Endothelial cell of umbilical vein (primary cell): ENCODE results near the gene SPCS1. TPM values are rescaled to one million over a fixed set of nuclear protein-coding genes. Genes with fewer than 3 reads are reported as not detected.

ENCODE experiments used
- BruUV-seq: library from RNA; stranded (reverse); fragments of 400-500 nt; replicated peaks from 2 replicates; lab custom pipeline; 2021; lab: Mats Ljungman, UMichigan
- CTCF ChIA-PET: fragments of 300-600, 350-600 bp; sonication (Branson Sonifier 250); formaldehyde crosslinking; loops from one replicate; lab custom pipeline; 2021; ENCODE audit warnings: antibody characterized with exemption, inconsistent platforms; lab: Charles Lee
- POLR2A ChIA-PET: fragments of 300-600, 350-600 bp; sonication (Branson Sonifier 250); formaldehyde crosslinking; loops from one replicate; lab custom pipeline; 2021; ENCODE audit warnings: antibody characterized with exemption, inconsistent platforms; lab: Charles Lee
- DNase-seq: peaks from one replicate; pipeline ENCODE4 v3.0.0-alpha.2; 2011; ENCODE audit warnings: low read depth, low spot score
- FAIRE-seq: peaks from 2 replicates; lab custom pipeline; 2011; peaks lifted over from hg19 to GRCh38; lab: Jason Lieb, UNC
- H2AFZ ChIP-seq: 2 replicates; pipeline ENCODE4 v1.6.0; 2012; ENCODE audit warnings: low read depth, low read length, control low read depth, inconsistent platforms
- H3K27ac ChIP-seq: 2 replicates; pipeline ENCODE4 v1.5.1; 2011; ENCODE audit warnings: low read depth, mild to moderate bottlenecking, control low read depth, low read length, moderate library complexity; ENCODE audit not compliant: insufficient read depth
- H3K27me3 ChIP-seq, 2 experiments: 2 replicates each; pipeline versions ENCODE4 v1.6.0 to v1.6.1; 2011; ENCODE audit warnings: low read length in 2 of 2, mixed read lengths in 1 of 2; ENCODE audit not compliant: control insufficient read depth in 2 of 2, insufficient read depth in 2 of 2
- H3K36me3 ChIP-seq, 2 experiments: 2 replicates in 1 of 2; 3 replicates in 1 of 2; pipeline ENCODE4 v1.5.1; 2011; ENCODE audit warnings: low read length in 2 of 2, mild to moderate bottlenecking in 1 of 2, moderate library complexity in 1 of 2; ENCODE audit not compliant: control insufficient read depth in 2 of 2, insufficient read depth in 2 of 2; ENCODE audit errors: extremely low read depth in 1 of 2
- H3K4me1 ChIP-seq: 3 replicates; pipeline ENCODE4 v1.5.1; 2011; ENCODE audit warnings: mild to moderate bottlenecking, low read length; ENCODE audit not compliant: control insufficient read depth, insufficient read depth; ENCODE audit errors: extremely low read depth
- H3K4me2 ChIP-seq: 2 replicates; pipeline ENCODE4 v1.6.1; 2011; ENCODE audit warnings: low read length, control low read depth, mixed read lengths; ENCODE audit not compliant: insufficient read depth
- H3K4me3 ChIP-seq, 3 experiments: fragments of 200-600 bp in 1 of 3; sonication (generic), shearing (Covaris generic) in 1 of 3; replicated peaks in 1 of 3; 2 replicates each; pipeline ENCODE4 v1.5.1; 2011 to 2016; ENCODE audit warnings: control low read depth in 3 of 3, low read length in 3 of 3, mild to moderate bottlenecking in 2 of 3, inconsistent platforms in 1 of 3, low read depth in 1 of 3, moderate library complexity in 1 of 3; ENCODE audit not compliant: insufficient read depth in 1 of 3
- H3K79me2 ChIP-seq: 2 replicates; pipeline ENCODE4 v1.6.0; 2012; ENCODE audit warnings: low read length, inconsistent platforms; ENCODE audit not compliant: control insufficient read depth, insufficient read depth
- H3K9ac ChIP-seq: replicated peaks from 2 replicates; pipeline ENCODE3; 2011; ENCODE audit warnings: low read length, control low read depth; ENCODE audit not compliant: insufficient read depth; ENCODE audit errors: extremely low read depth
- H3K9me1 ChIP-seq: replicated peaks from 3 replicates; pipeline ENCODE4 v1.6.0; 2011; ENCODE audit warnings: mild to moderate bottlenecking, low read length; ENCODE audit not compliant: control insufficient read depth, insufficient read depth; ENCODE audit errors: extremely low read depth
- H3K9me3 ChIP-seq: replicated peaks from 2 replicates; pipeline ENCODE4 v1.5.1; 2012; ENCODE audit warnings: low read length, inconsistent platforms; ENCODE audit not compliant: control insufficient read depth, insufficient read depth
- H4K20me1 ChIP-seq: replicated peaks from 2 replicates; pipeline ENCODE3; 2011; ENCODE audit warnings: mild to moderate bottlenecking, low read length; ENCODE audit not compliant: control insufficient read depth, insufficient read depth; ENCODE audit errors: extremely low read depth
- EZH2 ChIP-seq: IDR thresholded peaks from 2 replicates; pipeline ENCODE4 v1.6.1; 2012; ENCODE audit warnings: borderline replicate concordance, low read depth, mild to moderate bottlenecking, moderate library complexity, low read length, inconsistent platforms; ENCODE audit not compliant: severe bottlenecking
- FOS ChIP-seq: IDR thresholded peaks from 2 replicates; pipeline ENCODE4 v1.6.1; 2011; ENCODE audit warnings: mild to moderate bottlenecking, low read length, moderate library complexity, borderline replicate concordance; ENCODE audit not compliant: insufficient read depth
- GATA2 ChIP-seq: IDR thresholded peaks from 2 replicates; pipeline ENCODE4 v1.7.0; 2011; ENCODE audit warnings: low read depth, mild to moderate bottlenecking, moderate library complexity, mixed read lengths, low read length; ENCODE audit not compliant: insufficient read length, insufficient read depth
- JUN ChIP-seq: IDR thresholded peaks from 2 replicates; pipeline ENCODE4 v1.6.1; 2011; ENCODE audit warnings: borderline replicate concordance, low read depth; ENCODE audit not compliant: insufficient read length, insufficient read depth
- MYC ChIP-seq: IDR thresholded peaks from one replicate; pipeline ENCODE4 v1.6.1; 2011; ENCODE audit warnings: mild to moderate bottlenecking, low read depth, low read length
- POLR2A ChIP-seq: IDR thresholded peaks from 2 replicates; pipeline ENCODE4 v1.6.1; 2012; ENCODE audit warnings: low read depth, mild to moderate bottlenecking, control low read depth, low read length
- POLR2AphosphoS5 ChIP-seq: IDR thresholded peaks from 2 replicates; pipeline ENCODE4 v1.6.1; 2012; ENCODE audit warnings: low read depth, mild to moderate bottlenecking, control low read depth, low read length, moderate library complexity; ENCODE audit not compliant: insufficient read depth
- dilution Hi-C: fragments of 300-500 bp; cut with MboI; formaldehyde crosslinking; loops from one replicate; pipeline ENCODE4 v1.15.0; 2019; ENCODE audit warnings: low sequenced_read_pairs; ENCODE audit not compliant: extremely low pct_ligation_motif_present
- intact Hi-C: fragments of 100-400 bp; cut with micrococcal nuclease; formaldehyde crosslinking; loops from one replicate; pipeline ENCODE4 v1.10.0; 2022
- polyA plus RNA-seq, 4 experiments: library from polyadenylated mRNA; depleted of rRNA in 3 of 4; stranded (reverse) in 3 of 4; unstranded in 1 of 4; fragments of >200 nt; gene quantifications; 2 replicates each; pipeline versions ENCODE4 v1.2.1 to v1.2.3, GENCODE V29; 2011 to 2012; ENCODE audit warnings: missing spikeins in 1 of 4
- total RNA-seq: library from RNA; stranded (reverse); gene quantifications from 2 replicates; pipeline ENCODE4 v1.2.3, GENCODE V29; 2021
- TF ChIP-seq, protein P1 (sequence below): IDR thresholded peaks from 2 replicates; pipeline ENCODE4 v1.6.1; 2011; ENCODE audit not compliant: insufficient read depth, insufficient read length
- TF ChIP-seq, protein P2 (sequence below), 2 donors: IDR thresholded peaks; 1 replicate in 1 of 2; 2 replicates in 1 of 2; pipeline ENCODE4 v1.5.1; 2011; ENCODE audit warnings: low read length in 2 of 2, mild to moderate bottlenecking in 2 of 2, moderate library complexity in 2 of 2, control low read depth in 1 of 2, inconsistent platforms in 1 of 2, low read depth in 1 of 2; ENCODE audit not compliant: insufficient read depth in 1 of 2; ENCODE audit errors: extremely low read depth in 1 of 2

The SPCS1 gene
- total and polyA plus RNA-seq, 2 donors (not counting 3 experiments of a cell fraction or from before 2014, with no cell fraction given): 100 to 240 TPM

DNA sequence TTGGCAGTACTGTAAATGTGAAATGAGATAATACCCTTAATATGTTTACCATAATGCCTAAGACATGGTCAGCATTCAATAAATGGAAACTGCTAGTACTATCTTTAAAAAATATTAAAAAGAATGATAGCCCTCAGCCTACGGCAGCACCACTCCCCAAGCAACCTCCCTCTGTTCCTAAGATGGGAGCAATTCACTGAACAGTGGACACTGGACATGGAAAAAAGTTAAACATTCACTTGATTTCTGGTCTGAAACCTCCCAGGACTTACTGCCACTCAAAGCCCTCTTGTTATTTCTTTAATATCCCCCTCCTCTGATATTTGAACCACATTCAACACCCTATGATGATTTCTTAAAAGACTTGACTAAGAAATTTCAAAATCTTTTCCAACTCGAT, 37.8 kb downstream of the SPCS1 start:
- Histone ChIP-seq H3K4me3 (no peak overlapping the region), H3K9ac (no peak overlapping the region), H3K4me2 (no peak overlapping the region), H4K20me1 (no peaks in the 10 kb centered on the region), H3K27ac (no peak overlapping the region), H3K4me1 (no peaks in the 10 kb centered on the region), H2AFZ (no peak overlapping the region), H3K36me3 (peaks cover 9 to 20% of the 10 kb centered on the region in 2 experiments), H3K9me1 (no peaks in the 10 kb centered on the region), H3K9me3 (no peaks in the 10 kb centered on the region), H3K79me2 (no peaks in the 10 kb centered on the region), H3K27me3 (no peaks in the 10 kb centered on the region)
- no TSS peak for BruUV-seq
- CTCF ChIA-PET: interaction anchor here (0.6 to 2.6 kb wide), 10 partner anchors 9 to 244 kb away, joined by 3 to 15 read pairs (median 4); no protein-coding TSS in a partner anchor
- TF ChIP-seq, protein P1, sequence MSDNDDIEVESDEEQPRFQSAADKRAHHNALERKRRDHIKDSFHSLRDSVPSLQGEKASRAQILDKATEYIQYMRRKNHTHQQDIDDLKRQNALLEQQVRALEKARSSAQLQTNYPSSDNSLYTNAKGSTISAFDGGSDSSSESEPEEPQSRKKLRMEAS: no peak
- TF ChIP-seq, protein P2, sequence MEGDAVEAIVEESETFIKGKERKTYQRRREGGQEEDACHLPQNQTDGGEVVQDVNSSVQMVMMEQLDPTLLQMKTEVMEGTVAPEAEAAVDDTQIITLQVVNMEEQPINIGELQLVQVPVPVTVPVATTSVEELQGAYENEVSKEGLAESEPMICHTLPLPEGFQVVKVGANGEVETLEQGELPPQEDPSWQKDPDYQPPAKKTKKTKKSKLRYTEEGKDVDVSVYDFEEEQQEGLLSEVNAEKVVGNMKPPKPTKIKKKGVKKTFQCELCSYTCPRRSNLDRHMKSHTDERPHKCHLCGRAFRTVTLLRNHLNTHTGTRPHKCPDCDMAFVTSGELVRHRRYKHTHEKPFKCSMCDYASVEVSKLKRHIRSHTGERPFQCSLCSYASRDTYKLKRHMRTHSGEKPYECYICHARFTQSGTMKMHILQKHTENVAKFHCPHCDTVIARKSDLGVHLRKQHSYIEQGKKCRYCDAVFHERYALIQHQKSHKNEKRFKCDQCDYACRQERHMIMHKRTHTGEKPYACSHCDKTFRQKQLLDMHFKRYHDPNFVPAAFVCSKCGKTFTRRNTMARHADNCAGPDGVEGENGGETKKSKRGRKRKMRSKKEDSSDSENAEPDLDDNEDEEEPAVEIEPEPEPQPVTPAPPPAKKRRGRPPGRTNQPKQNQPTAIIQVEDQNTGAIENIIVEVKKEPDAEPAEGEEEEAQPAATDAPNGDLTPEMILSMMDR (IDR thresholded peaks at IDR 0.05; ENCODE audit: extremely low read depth in 1 of 2, insufficient read depth in 1 of 2, low read depth in 1 of 2, low read length in 2 of 2): no peak
- TF ChIP-seq EZH2: no peak
- no peak for TF ChIP-seq JUN
- no peak for TF ChIP-seq GATA2
- TF ChIP-seq MYC: no peak
- no peak for TF ChIP-seq FOS
- no peak for TF ChIP-seq POLR2AphosphoS5
- TF ChIP-seq POLR2A: no peak
- dilution Hi-C loops: no loop called here
- POLR2A ChIA-PET: no interaction called here
- DNase-seq (no peak), FAIRE-seq (no peak)
- intact Hi-C loops: loop anchor here (2.0 to 5.0 kb wide), 2 partner anchors 191 to 244 kb away; no protein-coding TSS in a partner anchor
